SH-SY5Y (cell line): ENCODE results near the gene TRMT13.

Experiments used
- GATA2 ChIP-seq: IDR thresholded peaks from 2 replicates; pipeline ENCODE4 v1.6.1; 2011; ENCODE audit warnings: mild to moderate bottlenecking, low read depth, low read length
- GATA3 ChIP-seq: IDR thresholded peaks from 2 replicates; pipeline ENCODE4 v1.6.1; 2011; ENCODE audit warnings: low read depth, mild to moderate bottlenecking, low read length, moderate library complexity

- TF ChIP-seq GATA3 (no peak), GATA2 (no peak)
Observed at GRCh38 chr1:100100202-100100601, 32.8 kb upstream of the TRMT13 start.
